Panc1 (cell line): ENCODE results near the gene ADAMTS2. TPM values are rescaled to one million over a fixed set of nuclear protein-coding genes. Genes with fewer than 3 reads are reported as not detected.

ENCODE experiments used
- ATAC-seq: fragments of 200-7000 bp; cut with Tn5 transposase; 2 replicates; pipeline ENCODE4 v1.9.1; 2020; ENCODE audit warnings: mild to moderate bottlenecking, moderate library complexity
- BruUV-seq: library from RNA; stranded (reverse); fragments of 400-500 nt; replicated peaks from 2 replicates; lab custom pipeline; 2021; lab: Mats Ljungman, UMichigan
- CTCF ChIA-PET: fragments of 300-600 bp; sonication (Branson Sonifier 250); formaldehyde crosslinking; loops from one replicate; lab custom pipeline; 2022; ENCODE audit warnings: antibody characterized with exemption; lab: Charles Lee
- POLR2A ChIA-PET: fragments of 300-600 bp; sonication (Branson Sonifier 250); formaldehyde crosslinking; loops from one replicate; lab custom pipeline; 2022; ENCODE audit warnings: antibody characterized with exemption; lab: Charles Lee
- DNase-seq: peaks from one replicate; pipeline ENCODE4 v3.0.0-alpha.2; 2010; ENCODE audit warnings: low read depth, low spot score
- H3K27ac ChIP-seq: 2 replicates; pipeline ENCODE4 v1.5.1; 2011; ENCODE audit warnings: mild to moderate bottlenecking, low read length, inconsistent platforms
- H3K27me3 ChIP-seq: fragments of 200-500 bp; sonication (Bioruptor generic); 2 replicates; pipeline ENCODE4 v1.6.0; 2014; ENCODE audit warnings: low read length, inconsistent platforms; ENCODE audit not compliant: control insufficient read depth, insufficient read depth
- H3K36me3 ChIP-seq: fragments of 200-500 bp; sonication (Bioruptor generic); 2 replicates; pipeline ENCODE4 v1.5.1; 2014; ENCODE audit warnings: inconsistent platforms, mild to moderate bottlenecking, low read length, moderate library complexity; ENCODE audit not compliant: control insufficient read depth, insufficient read depth
- H3K4me1 ChIP-seq: 2 replicates; pipeline ENCODE4 v1.5.1; 2011; ENCODE audit warnings: inconsistent platforms, mild to moderate bottlenecking, low read length, moderate library complexity; ENCODE audit not compliant: control insufficient read depth, insufficient read depth
- H3K4me3 ChIP-seq, 2 experiments: 2 replicates each; pipeline ENCODE4 v1.5.1; 2011 to 2012; ENCODE audit warnings: low read depth in 2 of 2, low read length in 2 of 2, mild to moderate bottlenecking in 2 of 2, inconsistent platforms in 1 of 2, moderate library complexity in 1 of 2
- H3K9me3 ChIP-seq: fragments of 200-500 bp; sonication (Bioruptor generic); 2 replicates; pipeline ENCODE4 v1.5.1; 2014; ENCODE audit warnings: low read depth, mild to moderate bottlenecking, inconsistent platforms, low read length, moderate library complexity; ENCODE audit not compliant: control insufficient read depth, insufficient read depth
- CTCF ChIP-seq: fragments of 450-650 bp; IDR thresholded peaks from 2 replicates; pipeline ENCODE4 v1.5.1; 2017; ENCODE audit warnings: mild to moderate bottlenecking
- POLR2AphosphoS5 ChIP-seq: IDR thresholded peaks from 2 replicates; pipeline ENCODE4 v1.6.1; 2012; ENCODE audit warnings: mild to moderate bottlenecking, low read depth, low read length, moderate library complexity
- REST ChIP-seq, 2 experiments: IDR thresholded peaks; 2 replicates each; pipeline ENCODE4 v1.6.1; 2011 to 2012; ENCODE audit warnings: low read depth in 2 of 2, control low read depth in 1 of 2, low read length in 1 of 2, mild to moderate bottlenecking in 1 of 2, moderate library complexity in 1 of 2; ENCODE audit not compliant: insufficient read depth in 1 of 2
- SIN3A ChIP-seq: IDR thresholded peaks from 2 replicates; pipeline ENCODE4 v1.6.1; 2012; ENCODE audit warnings: low read depth, mild to moderate bottlenecking, low read length, moderate library complexity, borderline replicate concordance; ENCODE audit not compliant: insufficient read depth
- TCF7L2 ChIP-seq: IDR thresholded peaks from 2 replicates; pipeline ENCODE4 v1.6.1; 2011; ENCODE audit warnings: mild to moderate bottlenecking, low read depth, low read length, inconsistent platforms
- in situ Hi-C: cut with HindIII; loops from 2 replicates; pipeline ENCODE4 v1.10.0; 2016; ENCODE audit warnings: low sequenced_read_pairs, low pct_unique_long_range_greater_than_20kb
- intact Hi-C: fragments of 100-400 bp; cut with micrococcal nuclease; formaldehyde crosslinking; loops from one replicate; pipeline ENCODE4 v1.10.0; 2022; ENCODE audit not compliant: unreplicated experiment
- total RNA-seq: library from RNA; stranded (reverse); gene quantifications from one replicate; pipeline ENCODE4 v1.2.1, GENCODE V29; 2021; ENCODE audit not compliant: unreplicated experiment

The ADAMTS2 gene
- total RNA-seq, 1 experiment from 2014 or later = 0.13 TPM

GRCh38 chr5:179177711-179178575 is 167.3 kb downstream of the ADAMTS2 start:
- Histone ChIP-seq H3K36me3 (no peaks in the 10 kb centered on the region), H3K9me3 (no peaks in the 10 kb centered on the region), H3K4me3 (no peak overlapping the region), H3K27me3 (peaks cover 9% of the 10 kb centered on the region), H3K4me1 (no peaks in the 10 kb centered on the region), H3K27ac (no peak overlapping the region)
- TF ChIP-seq SIN3A (no peak), CTCF (no peak), TCF7L2 (no peak), POLR2AphosphoS5 (no peak), REST (IDR thresholded peaks at IDR 0.05; ENCODE audit: insufficient read depth in 1 of 2, low read depth in 2 of 2, low read length in 1 of 2) (no peak)
- ChIA-PET POLR2A (interaction anchor here (0.6 kb wide), 1 partner anchor 397 kb away, joined by 4 read pairs; no protein-coding TSS in a partner anchor), CTCF (no interaction called here)
- no TSS peak for BruUV-seq
- DNase-seq (no peak), ATAC-seq (no peak; the same call in 1 of the 2 replicates)
- in situ Hi-C loops = no loop called here
- intact Hi-C loops = no loop called here

- Histone ChIP-seq H3K27me3 (peaks cover 9% of the 10 kb centered on the region), H3K4me1 (no peaks in the 10 kb centered on the region), H3K27ac (no peak overlapping the region), H3K4me3 (no peak overlapping the region), H3K36me3 (no peaks in the 10 kb centered on the region), H3K9me3 (no peaks in the 10 kb centered on the region)
- intact Hi-C loops = no loop called here
- TF ChIP-seq POLR2AphosphoS5 (no peak), REST (IDR thresholded peaks at IDR 0.05; ENCODE audit: insufficient read depth in 1 of 2, low read depth in 2 of 2, low read length in 1 of 2) (no peak), TCF7L2 (no peak), CTCF (no peak), SIN3A (no peak)
- ChIA-PET CTCF (no interaction called here), POLR2A (no interaction called here)
- no TSS peak for BruUV-seq
- in situ Hi-C loops = no loop called here
- ATAC-seq (no peak), DNase-seq (no peak)
Observed at GRCh38 chr5:179176571-179177230, 168.6 kb downstream of the ADAMTS2 start.
